HepG2 (cell line): ENCODE measurements around the gene KCTD15. TPM values are rescaled to one million over a fixed set of nuclear protein-coding genes. Genes with fewer than 3 reads are reported as not detected.

Experiments
- BHLHE40 ChIP-seq: IDR thresholded peaks from 2 replicates; pipeline ENCODE4 v1.6.1; 2011; ENCODE audit warnings: low read length, improper control_type of control experiment
- EP300 ChIP-seq, 3 experiments: sonication (generic) in 1 of 3; formaldehyde crosslinking in 1 of 3; IDR thresholded peaks; 2 replicates each; pipeline versions ENCODE4 v1.5.1 to v1.6.1; 2011 to 2020; ENCODE audit warnings: low read depth in 2 of 3, low read length in 2 of 3, borderline replicate concordance in 1 of 3, improper control_type of control experiment in 1 of 3, mild to moderate bottlenecking in 1 of 3, missing genetic modification reagents in 1 of 3, moderate library complexity in 1 of 3
- ETV6 ChIP-seq: sonication (generic); formaldehyde crosslinking; conservative IDR thresholded peaks from 2 replicates; pipeline ENCODE4 v1.4.0; 2020; ENCODE audit warnings: missing genetic modification reagents
- FOSL2 ChIP-seq: sonication (generic); formaldehyde crosslinking; IDR thresholded peaks from 2 replicates; pipeline ENCODE4 v1.4.0; 2020; ENCODE audit warnings: missing genetic modification reagents
- HNRNPUL1 ChIP-seq: fragments of 200-400 bp; formaldehyde crosslinking; IDR thresholded peaks from 2 replicates; pipeline ENCODE4 v1.6.1; 2017; ENCODE audit warnings: low read depth, mild to moderate bottlenecking, low read length, moderate library complexity
- KDM2A ChIP-seq: sonication (generic); formaldehyde crosslinking; IDR thresholded peaks from 2 replicates; pipeline ENCODE4 v1.4.0; 2020; ENCODE audit warnings: low read depth, missing genetic modification reagents, borderline replicate concordance
- SSRP1 ChIP-seq: IDR thresholded peaks from 2 replicates; pipeline ENCODE4 v1.6.1; 2016; ENCODE audit warnings: control low read depth
- TAF15 ChIP-seq: fragments of 200-400 bp; formaldehyde crosslinking; IDR thresholded peaks from one replicate; pipeline ENCODE4 v1.6.1; 2018; ENCODE audit warnings: mild to moderate bottlenecking, low read depth, low read length; ENCODE audit not compliant: poor library complexity, severe bottlenecking
- U2AF1 ChIP-seq: fragments of 200-400 bp; formaldehyde crosslinking; optimal IDR thresholded peaks from 2 replicates; pipeline ENCODE3; 2017; ENCODE audit warnings: mild to moderate bottlenecking, low read depth, low read length
- ZNF234 ChIP-seq: sonication (generic); formaldehyde crosslinking; conservative IDR thresholded peaks from 2 replicates; pipeline ENCODE4 v1.5.1; 2020; ENCODE audit warnings: mild to moderate bottlenecking, missing genetic modification reagents
- ZNF605 ChIP-seq: sonication (generic); formaldehyde crosslinking; IDR thresholded peaks from 2 replicates; pipeline ENCODE4 v1.8.0; 2022; ENCODE audit warnings: mild to moderate bottlenecking, missing genetic modification reagents
- polyA plus RNA-seq, 8 experiments: library from polyadenylated mRNA; depleted of rRNA in 3 of 8; stranded (reverse) in 7 of 8; unstranded in 1 of 8; fragments of >200 nt; fragmentation: Illumina TruSeq in 4 of 8; extraction: Trizol in 4 of 8; gene quantifications; 2 replicates each; pipeline versions ENCODE4 v1.2.1 to v1.2.3, GENCODE V29; 2011 to 2016; ENCODE audit warnings: low read depth in 4 of 8, missing spikeins in 1 of 8, mixed read lengths in 1 of 8; ENCODE audit not compliant: insufficient read depth in 1 of 8
- total RNA-seq, 5 experiments: library from RNA; depleted of rRNA; stranded (reverse); fragments of >200 nt; fragmentation: Illumina TruSeq; extraction: Trizol; gene quantifications; 2 replicates each; pipeline ENCODE4 v1.2.3, GENCODE V29; 2016; ENCODE audit warnings: low read depth in 1 of 5
- TF ChIP-seq, protein P1 (sequence below): sonication (generic); formaldehyde crosslinking; IDR thresholded peaks from 2 replicates; pipeline ENCODE4 v1.4.0; 2020; ENCODE audit warnings: missing genetic modification reagents, borderline replicate concordance
- TF ChIP-seq, protein P2 (sequence below): sonication (generic); formaldehyde crosslinking; IDR thresholded peaks from 2 replicates; pipeline ENCODE4 v1.8.1; 2023; ENCODE audit warnings: mild to moderate bottlenecking, missing genetic modification reagents
- TF ChIP-seq, protein P3 (sequence below): sonication (generic); formaldehyde crosslinking; IDR thresholded peaks from 2 replicates; pipeline ENCODE4 v1.5.0; 2020; ENCODE audit warnings: mild to moderate bottlenecking, missing genetic modification reagents
- TF ChIP-seq, protein P4 (sequence below): sonication (generic); formaldehyde crosslinking; IDR thresholded peaks from 2 replicates; pipeline ENCODE4 v1.8.0; 2022; ENCODE audit warnings: mild to moderate bottlenecking, missing genetic modification reagents, borderline replicate concordance

KCTD15 gene
- total and polyA plus RNA-seq, 2 of the 13 experiments (the other 11 are each of a cell fraction or from before 2014, with no cell fraction given): 13.2 to 16.7 TPM

DNA sequence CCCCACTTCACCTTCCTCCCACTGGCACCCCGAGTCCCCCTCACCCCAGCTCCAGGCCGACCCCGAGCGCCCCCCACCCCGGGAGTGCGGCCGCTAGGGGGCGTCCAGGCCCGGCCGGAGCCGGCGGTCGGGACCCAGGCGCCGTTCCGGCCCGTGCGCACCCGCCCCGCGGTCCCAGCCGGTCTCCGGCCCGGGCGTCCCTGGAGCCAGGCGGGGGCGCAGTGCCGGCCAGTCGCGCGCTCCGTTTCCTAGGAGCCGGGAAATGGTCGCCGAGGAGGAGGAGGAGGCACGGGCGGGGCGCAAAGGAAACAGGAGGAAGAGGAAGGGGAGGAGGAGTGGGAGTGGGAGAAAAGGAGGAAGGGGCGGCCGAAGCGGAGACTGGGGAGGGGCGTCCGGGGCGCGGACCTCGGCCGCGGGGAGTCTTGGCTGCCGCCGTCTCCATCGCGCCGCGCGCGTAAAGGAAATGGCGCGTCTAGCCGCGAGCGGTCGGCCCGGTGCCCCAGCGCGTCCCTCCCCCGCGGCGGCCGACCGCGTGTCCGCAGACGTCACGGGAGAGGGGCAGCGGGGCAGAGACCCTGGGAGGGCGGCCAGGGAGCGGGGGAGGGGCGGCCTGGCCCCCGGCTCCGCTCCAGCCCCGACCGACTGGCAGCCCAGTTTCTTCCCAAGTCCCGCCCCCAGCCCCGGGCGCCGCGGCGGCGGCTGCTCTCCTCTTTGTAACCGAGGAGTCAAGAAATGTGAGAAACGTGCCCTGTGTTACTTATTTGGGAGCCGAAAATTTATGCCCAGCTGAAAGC is 1.1 kb upstream of the KCTD15 start (continued):
- TF ChIP-seq, protein P1, sequence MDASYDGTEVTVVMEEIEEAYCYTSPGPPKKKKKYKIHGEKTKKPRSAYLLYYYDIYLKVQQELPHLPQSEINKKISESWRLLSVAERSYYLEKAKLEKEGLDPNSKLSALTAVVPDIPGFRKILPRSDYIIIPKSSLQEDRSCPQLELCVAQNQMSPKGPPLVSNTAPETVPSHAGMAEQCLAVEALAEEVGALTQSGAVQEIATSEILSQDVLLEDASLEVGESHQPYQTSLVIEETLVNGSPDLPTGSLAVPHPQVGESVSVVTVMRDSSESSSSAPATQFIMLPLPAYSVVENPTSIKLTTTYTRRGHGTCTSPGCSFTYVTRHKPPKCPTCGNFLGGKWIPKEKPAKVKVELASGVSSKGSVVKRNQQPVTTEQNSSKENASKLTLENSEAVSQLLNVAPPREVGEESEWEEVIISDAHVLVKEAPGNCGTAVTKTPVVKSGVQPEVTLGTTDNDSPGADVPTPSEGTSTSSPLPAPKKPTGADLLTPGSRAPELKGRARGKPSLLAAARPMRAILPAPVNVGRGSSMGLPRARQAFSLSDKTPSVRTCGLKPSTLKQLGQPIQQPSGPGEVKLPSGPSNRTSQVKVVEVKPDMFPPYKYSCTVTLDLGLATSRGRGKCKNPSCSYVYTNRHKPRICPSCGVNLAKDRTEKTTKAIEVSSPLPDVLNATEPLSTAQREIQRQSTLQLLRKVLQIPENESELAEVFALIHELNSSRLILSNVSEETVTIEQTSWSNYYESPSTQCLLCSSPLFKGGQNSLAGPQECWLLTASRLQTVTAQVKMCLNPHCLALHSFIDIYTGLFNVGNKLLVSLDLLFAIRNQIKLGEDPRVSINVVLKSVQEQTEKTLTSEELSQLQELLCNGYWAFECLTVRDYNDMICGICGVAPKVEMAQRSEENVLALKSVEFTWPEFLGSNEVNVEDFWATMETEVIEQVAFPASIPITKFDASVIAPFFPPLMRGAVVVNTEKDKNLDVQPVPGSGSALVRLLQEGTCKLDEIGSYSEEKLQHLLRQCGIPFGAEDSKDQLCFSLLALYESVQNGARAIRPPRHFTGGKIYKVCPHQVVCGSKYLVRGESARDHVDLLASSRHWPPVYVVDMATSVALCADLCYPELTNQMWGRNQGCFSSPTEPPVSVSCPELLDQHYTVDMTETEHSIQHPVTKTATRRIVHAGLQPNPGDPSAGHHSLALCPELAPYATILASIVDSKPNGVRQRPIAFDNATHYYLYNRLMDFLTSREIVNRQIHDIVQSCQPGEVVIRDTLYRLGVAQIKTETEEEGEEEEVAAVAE (CRISPR knock-in tag): no peak
- TF ChIP-seq, protein P2, sequence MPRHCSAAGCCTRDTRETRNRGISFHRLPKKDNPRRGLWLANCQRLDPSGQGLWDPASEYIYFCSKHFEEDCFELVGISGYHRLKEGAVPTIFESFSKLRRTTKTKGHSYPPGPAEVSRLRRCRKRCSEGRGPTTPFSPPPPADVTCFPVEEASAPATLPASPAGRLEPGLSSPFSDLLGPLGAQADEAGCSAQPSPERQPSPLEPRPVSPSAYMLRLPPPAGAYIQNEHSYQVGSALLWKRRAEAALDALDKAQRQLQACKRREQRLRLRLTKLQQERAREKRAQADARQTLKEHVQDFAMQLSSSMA: 0 out of 2 replicates have a peak, but pooled peaks have one; percentile 43
- TF ChIP-seq KDM2A (CRISPR knock-in tag) (peak; percentile 79; the same call in 1 of the 2 replicates), TAF15 (no peak), EP300 (IDR thresholded peaks at IDR 0.05; ENCODE audit: low read depth in 2 of 2, low read length in 2 of 2) (peak in 1 of 2 experiments; percentile 54; a peak in 1 of 4 replicates), EP300 (CRISPR knock-in tag; IDR thresholded peaks at IDR 0.05; ENCODE audit: borderline replicate concordance) (no peak), SSRP1 (no peak), ZNF605 (CRISPR knock-in tag) (no peak), ETV6 (peak; percentile 91; the same call in 1 of the 2 replicates), FOSL2 (CRISPR knock-in tag) (peak; percentile 4; the same call in 1 of the 2 replicates), BHLHE40 (0 out of 2 replicates have a peak, but pooled peaks have one; percentile 29), ZNF234 (CRISPR knock-in tag) (no peak), U2AF1 (no peak), HNRNPUL1 (no peak)
- TF ChIP-seq, protein P3, sequence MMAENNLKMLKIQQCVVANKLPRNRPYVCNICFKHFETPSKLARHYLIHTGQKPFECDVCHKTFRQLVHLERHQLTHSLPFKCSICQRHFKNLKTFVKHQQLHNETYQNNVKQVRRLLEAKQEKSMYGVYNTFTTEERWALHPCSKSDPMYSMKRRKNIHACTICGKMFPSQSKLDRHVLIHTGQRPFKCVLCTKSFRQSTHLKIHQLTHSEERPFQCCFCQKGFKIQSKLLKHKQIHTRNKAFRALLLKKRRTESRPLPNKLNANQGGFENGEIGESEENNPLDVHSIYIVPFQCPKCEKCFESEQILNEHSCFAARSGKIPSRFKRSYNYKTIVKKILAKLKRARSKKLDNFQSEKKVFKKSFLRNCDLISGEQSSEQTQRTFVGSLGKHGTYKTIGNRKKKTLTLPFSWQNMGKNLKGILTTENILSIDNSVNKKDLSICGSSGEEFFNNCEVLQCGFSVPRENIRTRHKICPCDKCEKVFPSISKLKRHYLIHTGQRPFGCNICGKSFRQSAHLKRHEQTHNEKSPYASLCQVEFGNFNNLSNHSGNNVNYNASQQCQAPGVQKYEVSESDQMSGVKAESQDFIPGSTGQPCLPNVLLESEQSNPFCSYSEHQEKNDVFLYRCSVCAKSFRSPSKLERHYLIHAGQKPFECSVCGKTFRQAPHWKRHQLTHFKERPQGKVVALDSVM (CRISPR knock-in tag): peak; percentile 25; the same call in 1 of the 2 replicates
- TF ChIP-seq, protein P4, sequence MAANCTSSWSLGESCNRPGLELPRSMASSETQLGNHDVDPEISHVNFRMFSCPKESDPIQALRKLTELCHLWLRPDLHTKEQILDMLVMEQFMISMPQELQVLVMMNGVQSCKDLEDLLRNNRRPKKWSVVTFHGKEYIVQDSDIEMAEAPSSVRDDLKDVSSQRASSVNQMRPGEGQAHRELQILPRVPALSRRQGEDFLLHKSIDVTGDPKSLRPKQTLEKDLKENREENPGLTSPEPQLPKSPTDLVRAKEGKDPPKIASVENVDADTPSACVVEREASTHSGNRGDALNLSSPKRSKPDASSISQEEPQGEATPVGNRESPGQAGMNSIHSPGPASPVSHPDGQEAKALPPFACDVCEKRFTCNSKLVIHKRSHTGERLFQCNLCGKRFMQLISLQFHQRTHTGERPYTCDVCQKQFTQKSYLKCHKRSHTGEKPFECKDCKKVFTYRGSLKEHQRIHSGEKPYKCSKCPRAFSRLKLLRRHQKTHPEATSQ (CRISPR knock-in tag): no peak
